ENCODE results near the gene GRIK4.

GRIK4 gene

DNA sequence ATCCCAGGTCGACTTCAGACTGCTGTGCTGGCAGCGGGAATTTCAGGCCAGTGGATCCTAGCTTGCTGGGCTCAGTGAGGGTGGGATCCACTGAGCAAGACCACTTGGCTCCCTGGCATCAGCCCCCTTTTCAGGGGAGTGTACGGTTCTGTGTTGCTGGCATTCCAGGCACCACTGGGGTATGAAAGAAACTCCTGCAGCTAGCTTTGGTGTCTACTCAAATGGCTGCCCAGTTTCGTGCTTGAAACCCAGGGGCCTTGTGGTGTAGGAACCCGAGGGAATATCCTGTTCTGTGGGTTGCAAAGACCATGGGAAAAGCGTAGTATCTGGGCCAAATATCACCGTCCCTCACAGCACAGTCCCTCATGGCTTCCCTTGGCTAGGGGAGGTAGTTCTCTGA is 254.8 kb downstream of the GRIK4 start:
- Histone ChIP-seq H3K9me3 (ENCODE audit: low read length) (no peaks in the 10 kb centered on the region), H3K79me2 (ENCODE audit: insufficient read depth, low read length) (no peaks in the 10 kb centered on the region)

GRCh38 chr11:120768949-120769348 is 257.4 kb downstream of the GRIK4 start:
- H3K79me2 ChIP-seq (ENCODE audit: insufficient read depth, low read length): no peaks in the 10 kb centered on the region
- no peaks in the 10 kb centered on the region for H3K4me1 ChIP-seq (ENCODE audit: insufficient read depth, low read length, severe bottlenecking)
- H3K9ac ChIP-seq (ENCODE audit: low read length): no peak overlapping the region
- no peaks in the 10 kb centered on the region for H3K9me3 ChIP-seq (ENCODE audit: low read length)
- no peaks in the 10 kb centered on the region for H3F3A ChIP-seq (ENCODE audit: insufficient read depth, low read length)
- no peaks in the 10 kb centered on the region for H4K20me1 ChIP-seq (ENCODE audit: insufficient read depth, low read length)
- no peaks in the 10 kb centered on the region for H3K27me3 ChIP-seq (ENCODE audit: insufficient read depth, low read length)
- H3K36me3 ChIP-seq (ENCODE audit: insufficient read depth, low read length): no peaks in the 10 kb centered on the region
- TF ChIP-seq, protein P1, sequence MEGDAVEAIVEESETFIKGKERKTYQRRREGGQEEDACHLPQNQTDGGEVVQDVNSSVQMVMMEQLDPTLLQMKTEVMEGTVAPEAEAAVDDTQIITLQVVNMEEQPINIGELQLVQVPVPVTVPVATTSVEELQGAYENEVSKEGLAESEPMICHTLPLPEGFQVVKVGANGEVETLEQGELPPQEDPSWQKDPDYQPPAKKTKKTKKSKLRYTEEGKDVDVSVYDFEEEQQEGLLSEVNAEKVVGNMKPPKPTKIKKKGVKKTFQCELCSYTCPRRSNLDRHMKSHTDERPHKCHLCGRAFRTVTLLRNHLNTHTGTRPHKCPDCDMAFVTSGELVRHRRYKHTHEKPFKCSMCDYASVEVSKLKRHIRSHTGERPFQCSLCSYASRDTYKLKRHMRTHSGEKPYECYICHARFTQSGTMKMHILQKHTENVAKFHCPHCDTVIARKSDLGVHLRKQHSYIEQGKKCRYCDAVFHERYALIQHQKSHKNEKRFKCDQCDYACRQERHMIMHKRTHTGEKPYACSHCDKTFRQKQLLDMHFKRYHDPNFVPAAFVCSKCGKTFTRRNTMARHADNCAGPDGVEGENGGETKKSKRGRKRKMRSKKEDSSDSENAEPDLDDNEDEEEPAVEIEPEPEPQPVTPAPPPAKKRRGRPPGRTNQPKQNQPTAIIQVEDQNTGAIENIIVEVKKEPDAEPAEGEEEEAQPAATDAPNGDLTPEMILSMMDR (IDR thresholded peaks at IDR 0.05; ENCODE audit: low read length): no peak
- no peak for TF ChIP-seq EZH2 (IDR thresholded peaks at IDR 0.05; ENCODE audit: borderline replicate concordance, low read length)
- no peak overlapping the region for H3K4me3 ChIP-seq (ENCODE audit: low read depth, low read length, poor library complexity, severe bottlenecking)
- no peak overlapping the region for H2AFZ ChIP-seq (ENCODE audit: low read length)
- H3K27ac ChIP-seq (ENCODE audit: low read depth, low read length, poor library complexity, severe bottlenecking): no peak overlapping the region
- H3K9me2 ChIP-seq (ENCODE audit: low read depth, low read length): no peaks in the 10 kb centered on the region
- H3K4me2 ChIP-seq (ENCODE audit: low read length): no peak overlapping the region

More for the DNA sequence above, 254.8 kb downstream of the GRIK4 start:
- no peaks in the 10 kb centered on the region for H3K4me1 ChIP-seq (ENCODE audit: insufficient read depth, low read length, severe bottlenecking)
- no peaks in the 10 kb centered on the region for H3F3A ChIP-seq (ENCODE audit: insufficient read depth, low read length)
- TF ChIP-seq EZH2 (IDR thresholded peaks at IDR 0.05; ENCODE audit: borderline replicate concordance, low read length): no peak
- TF ChIP-seq, protein P1 (IDR thresholded peaks at IDR 0.05; ENCODE audit: low read length): no peak
- H3K4me2 ChIP-seq (ENCODE audit: low read length): no peak overlapping the region
- no peaks in the 10 kb centered on the region for H3K27me3 ChIP-seq (ENCODE audit: insufficient read depth, low read length)
- H4K20me1 ChIP-seq (ENCODE audit: insufficient read depth, low read length): no peaks in the 10 kb centered on the region
- H3K9me2 ChIP-seq (ENCODE audit: low read depth, low read length): no peaks in the 10 kb centered on the region
- no peaks in the 10 kb centered on the region for H3K36me3 ChIP-seq (ENCODE audit: insufficient read depth, low read length)
- H3K4me3 ChIP-seq (ENCODE audit: low read depth, low read length, poor library complexity, severe bottlenecking): no peak overlapping the region
- H3K27ac ChIP-seq (ENCODE audit: low read depth, low read length, poor library complexity, severe bottlenecking): no peak overlapping the region
- H2AFZ ChIP-seq (ENCODE audit: low read length): no peak overlapping the region
- no peak overlapping the region for H3K9ac ChIP-seq (ENCODE audit: low read length)

- no peaks in the 10 kb centered on the region for H3K9me3 ChIP-seq (ENCODE audit: low read length)
- no peaks in the 10 kb centered on the region for H3K79me2 ChIP-seq (ENCODE audit: insufficient read depth, low read length)
- no peak overlapping the region for H3K4me3 ChIP-seq (ENCODE audit: low read depth, low read length, poor library complexity, severe bottlenecking)
- no peaks in the 10 kb centered on the region for H3F3A ChIP-seq (ENCODE audit: insufficient read depth, low read length)
- no peak overlapping the region for H3K27ac ChIP-seq (ENCODE audit: low read depth, low read length, poor library complexity, severe bottlenecking)
- no peaks in the 10 kb centered on the region for H3K4me1 ChIP-seq (ENCODE audit: insufficient read depth, low read length, severe bottlenecking)
- no peak overlapping the region for H3K4me2 ChIP-seq (ENCODE audit: low read length)
- no peak overlapping the region for H3K9ac ChIP-seq (ENCODE audit: low read length)
- H2AFZ ChIP-seq (ENCODE audit: low read length): no peak overlapping the region
- no peaks in the 10 kb centered on the region for H4K20me1 ChIP-seq (ENCODE audit: insufficient read depth, low read length)
- H3K36me3 ChIP-seq (ENCODE audit: insufficient read depth, low read length): no peaks in the 10 kb centered on the region
- H3K9me2 ChIP-seq (ENCODE audit: low read depth, low read length): no peaks in the 10 kb centered on the region
- no peak for TF ChIP-seq EZH2 (IDR thresholded peaks at IDR 0.05; ENCODE audit: borderline replicate concordance, low read length)
- TF ChIP-seq, protein P1 (IDR thresholded peaks at IDR 0.05; ENCODE audit: low read length): no peak
- H3K27me3 ChIP-seq (ENCODE audit: insufficient read depth, low read length): no peaks in the 10 kb centered on the region
Observed at GRCh38 chr11:120769906-120770305, 258.4 kb downstream of the GRIK4 start.

All from OCI-LY1 (cell line).